Right atrium auricular region (tissue), 2 donors: ENCODE data around the gene HGS. TPM values are rescaled to one million over a fixed set of nuclear protein-coding genes. Genes with fewer than 3 reads are reported as not detected.

Source experiments
- DNase-seq: peaks from one replicate; pipeline ENCODE4 v3.0.0-alpha.2; 2019; ENCODE audit warnings: low spot score
- H3K27ac ChIP-seq, 2 donors: fragments of 200-600 bp; sonication (generic); 1 replicate in 1 of 2; 2 replicates in 1 of 2; pipeline ENCODE4 v1.5.1; 2016 to 2019
- H3K27me3 ChIP-seq, 2 donors: fragments of 200-600 bp; sonication (generic); one replicate each; pipeline versions ENCODE4 v1.5.1 to v1.6.0; 2017 to 2019
- H3K36me3 ChIP-seq: fragments of 200-600 bp; sonication (generic); one replicate; pipeline ENCODE4 v1.5.1; 2016
- H3K4me1 ChIP-seq, 2 donors: fragments of 200-600 bp; sonication (generic); one replicate each; pipeline versions ENCODE4 v1.5.1 to v1.6.0; 2017 to 2019
- H3K4me3 ChIP-seq, 2 donors: fragments of 200-600 bp; sonication (generic); 1 replicate in 1 of 2; 2 replicates in 1 of 2; pipeline ENCODE4 v1.5.1; 2017 to 2019; ENCODE audit warnings: mild to moderate bottlenecking in 1 of 2, moderate library complexity in 1 of 2
- H3K9me3 ChIP-seq, 2 donors: fragments of 200-600 bp; sonication (generic); one replicate each; pipeline ENCODE4 v1.5.1; 2019
- CTCF ChIP-seq, 2 donors: fragments of 200-600 bp; sonication (generic); IDR thresholded peaks; one replicate each; pipeline ENCODE4 v1.5.1; 2019; ENCODE audit warnings: antibody characterized with exemption in 2 of 2
- total RNA-seq, 2 donors: library from RNA; depleted of rRNA; stranded (reverse); fragments of >200 nt; gene quantifications; one replicate each; pipeline ENCODE4 v1.1.0, GENCODE V29; 2016

The HGS gene
- total RNA-seq, 2 donors from 2014 or later = 33.7 to 59.5 TPM

- peaks cover 0 to 35% of the 10 kb centered on the region in 2 donors for H3K4me1 ChIP-seq
- peaks cover 23% of the 10 kb centered on the region for H3K36me3 ChIP-seq
- no peak for DNase-seq
- H3K9me3 ChIP-seq = no peaks in the 10 kb centered on the region
- no peak overlapping the region for H3K27ac ChIP-seq
- H3K27me3 ChIP-seq = no peaks in the 10 kb centered on the region
- peak overlapping the region in 1 of 2 donors; percentile 91 for H3K4me3 ChIP-seq
- no peak for TF ChIP-seq CTCF (IDR thresholded peaks at IDR 0.05)
Measured at GRCh38 chr17:81710514-81711308, 26.9 kb downstream of the HGS start.

DNA sequence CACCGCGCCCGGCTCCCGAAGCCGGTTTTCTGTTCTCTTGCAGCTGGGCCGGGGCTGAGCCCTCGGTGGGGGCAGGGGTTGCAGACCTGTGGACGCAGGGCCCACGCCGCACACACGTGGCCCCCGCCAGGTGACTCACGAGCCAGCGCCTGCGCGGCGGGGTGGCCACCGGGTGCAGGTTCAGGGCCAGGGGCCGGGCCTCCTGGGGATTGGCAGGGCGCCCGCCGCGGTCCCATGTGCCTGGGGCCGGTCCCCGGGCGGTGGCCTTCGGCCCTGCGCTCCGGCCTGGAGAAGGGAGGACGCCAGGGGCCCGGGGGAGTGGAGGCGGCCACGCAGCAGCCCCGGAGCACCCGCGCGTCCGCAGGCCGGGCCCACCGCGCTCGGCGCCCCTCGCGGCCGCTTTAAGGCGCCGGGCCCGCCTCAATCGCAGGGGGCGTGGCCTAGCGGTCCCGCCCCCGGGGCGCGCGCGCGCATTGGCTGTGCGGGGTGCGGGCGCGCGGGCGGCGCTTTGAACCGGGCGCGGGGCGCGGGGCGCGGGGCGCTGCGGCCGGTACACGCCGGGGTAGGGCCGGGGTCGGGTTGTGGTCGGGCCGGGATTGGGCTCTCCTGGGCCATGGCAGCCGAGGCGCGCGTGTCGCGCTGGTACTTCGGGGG, 28.1 kb downstream of the HGS start, which contains the start of gene SLC25A10:
Gene SLC25A10, plus strand, starts transcription at position 471 of the 654 bp plus-strand sequence. Its CDS starts 143 bp downstream, at position 614.
- H3K4me1 ChIP-seq = peaks cover 0 to 35% of the 10 kb centered on the region in 2 donors
- H3K9me3 ChIP-seq = no peaks in the 10 kb centered on the region
- peaks cover 11% of the 10 kb centered on the region for H3K36me3 ChIP-seq
- DNase-seq = no peak
- H3K27me3 ChIP-seq = no peaks in the 10 kb centered on the region
- peak within 1 kb of the TSS; percentile 48 to 66 for H3K27ac ChIP-seq
- peak within 1 kb of the TSS; percentile 67 to 91 for H3K4me3 ChIP-seq
- TF ChIP-seq CTCF (IDR thresholded peaks at IDR 0.05) = no peak

DNA sequence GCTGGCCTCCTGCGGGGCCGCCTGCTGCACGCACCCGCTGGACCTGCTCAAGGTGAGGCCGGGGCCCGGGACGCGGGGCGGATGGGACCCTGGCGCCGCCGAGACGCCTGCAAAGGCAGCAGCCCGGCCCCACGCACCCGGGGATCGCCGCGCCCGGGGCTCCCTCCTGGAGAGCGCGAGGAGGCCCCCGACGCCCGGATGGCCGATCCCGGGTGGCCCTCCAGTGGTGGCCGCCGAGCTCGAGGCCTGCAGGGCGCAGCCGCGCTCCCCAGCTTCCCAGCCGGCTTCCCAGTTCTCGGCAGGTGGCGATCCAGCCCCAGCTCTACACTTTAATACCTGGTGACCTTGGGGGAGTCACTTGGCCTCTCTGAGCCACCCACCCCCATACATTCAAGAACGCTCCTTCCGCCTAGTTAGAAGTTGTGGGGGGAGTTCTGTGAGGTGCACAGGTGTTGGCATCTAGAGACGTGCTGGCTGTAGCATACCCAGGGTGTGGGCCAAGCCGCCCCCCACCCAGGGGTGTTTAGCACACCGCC, 28.7 kb downstream of the HGS start:
- no peaks in the 10 kb centered on the region for H3K27me3 ChIP-seq
- H3K27ac ChIP-seq = peak overlapping the region; percentile 32 to 48
- H3K9me3 ChIP-seq = no peaks in the 10 kb centered on the region
- no peak for DNase-seq
- H3K4me1 ChIP-seq = peaks cover 0 to 35% of the 10 kb centered on the region in 2 donors
- peak in 1 of 2 donors; percentile 27 for TF ChIP-seq CTCF (IDR thresholded peaks at IDR 0.05)
- H3K36me3 ChIP-seq = peaks cover 5% of the 10 kb centered on the region
- peak overlapping the region; percentile 67 to 91 for H3K4me3 ChIP-seq

GRCh38 chr17:81713004-81713555, 29.3 kb downstream of the HGS start:
- Histone ChIP-seq H3K9me3 (no peaks in the 10 kb centered on the region), H3K4me3 (peak overlapping the region; percentile 67 to 91), H3K4me1 (peaks cover 0 to 35% of the 10 kb centered on the region in 2 donors), H3K36me3 (no peaks in the 10 kb centered on the region), H3K27ac (peak overlapping the region in 1 of 2 donors; percentile 48), H3K27me3 (no peaks in the 10 kb centered on the region)
- no peak for TF ChIP-seq CTCF (IDR thresholded peaks at IDR 0.05)
- DNase-seq = no peak

DNA sequence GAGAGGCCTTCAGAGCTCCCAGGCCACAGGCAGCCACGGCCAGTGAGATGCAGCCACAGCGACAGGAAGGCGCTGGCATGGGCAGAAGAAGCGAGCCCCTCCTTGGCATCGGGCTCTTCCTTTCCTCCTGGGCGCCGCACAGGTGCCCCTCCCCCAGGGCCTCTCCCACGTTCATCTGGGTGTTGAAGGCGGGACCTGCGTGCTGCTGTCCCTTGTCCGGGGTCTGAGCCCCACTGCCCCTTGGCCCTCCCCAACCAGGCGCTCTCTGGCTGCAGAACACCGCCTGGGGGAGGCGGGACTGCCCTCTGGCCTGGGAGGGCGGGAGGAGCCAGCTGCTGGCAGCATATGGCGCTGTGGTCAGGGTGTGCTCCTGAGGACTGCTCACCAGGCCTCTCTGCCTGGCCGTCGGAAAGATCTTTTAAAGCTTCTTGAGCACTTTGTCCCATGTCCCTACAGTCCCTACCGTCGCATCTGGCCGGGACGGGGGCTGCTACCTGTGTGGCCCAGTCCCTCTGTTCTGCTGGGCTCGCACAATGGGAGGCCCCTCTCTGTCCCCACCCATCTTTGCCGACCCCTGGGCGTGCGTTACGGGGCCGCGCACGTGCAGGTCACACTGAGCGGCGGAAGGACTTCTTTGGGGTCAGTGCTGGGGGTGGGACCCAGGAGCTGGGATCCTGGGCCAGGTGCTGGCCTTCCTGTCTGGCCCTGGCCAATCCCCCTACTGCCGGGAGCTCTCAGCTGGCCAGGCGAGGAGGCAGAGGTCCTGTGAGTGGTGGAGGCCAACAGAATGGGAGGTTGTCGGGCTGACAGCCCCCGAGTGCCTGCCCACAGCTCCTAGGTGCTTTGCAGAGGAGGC, 30.0 kb downstream of the HGS start:
- no peaks in the 10 kb centered on the region for H3K27me3 ChIP-seq
- peaks cover 0 to 35% of the 10 kb centered on the region in 2 donors for H3K4me1 ChIP-seq
- H3K36me3 ChIP-seq = no peaks in the 10 kb centered on the region
- no peak for DNase-seq
- peak overlapping the region in 1 of 2 donors; percentile 91 for H3K4me3 ChIP-seq
- no peaks in the 10 kb centered on the region for H3K9me3 ChIP-seq
- no peak overlapping the region for H3K27ac ChIP-seq
- no peak for TF ChIP-seq CTCF (IDR thresholded peaks at IDR 0.05)
